Measurements from ENCODE around the gene RIIAD1.

- TF ChIP-seq, protein P1, sequence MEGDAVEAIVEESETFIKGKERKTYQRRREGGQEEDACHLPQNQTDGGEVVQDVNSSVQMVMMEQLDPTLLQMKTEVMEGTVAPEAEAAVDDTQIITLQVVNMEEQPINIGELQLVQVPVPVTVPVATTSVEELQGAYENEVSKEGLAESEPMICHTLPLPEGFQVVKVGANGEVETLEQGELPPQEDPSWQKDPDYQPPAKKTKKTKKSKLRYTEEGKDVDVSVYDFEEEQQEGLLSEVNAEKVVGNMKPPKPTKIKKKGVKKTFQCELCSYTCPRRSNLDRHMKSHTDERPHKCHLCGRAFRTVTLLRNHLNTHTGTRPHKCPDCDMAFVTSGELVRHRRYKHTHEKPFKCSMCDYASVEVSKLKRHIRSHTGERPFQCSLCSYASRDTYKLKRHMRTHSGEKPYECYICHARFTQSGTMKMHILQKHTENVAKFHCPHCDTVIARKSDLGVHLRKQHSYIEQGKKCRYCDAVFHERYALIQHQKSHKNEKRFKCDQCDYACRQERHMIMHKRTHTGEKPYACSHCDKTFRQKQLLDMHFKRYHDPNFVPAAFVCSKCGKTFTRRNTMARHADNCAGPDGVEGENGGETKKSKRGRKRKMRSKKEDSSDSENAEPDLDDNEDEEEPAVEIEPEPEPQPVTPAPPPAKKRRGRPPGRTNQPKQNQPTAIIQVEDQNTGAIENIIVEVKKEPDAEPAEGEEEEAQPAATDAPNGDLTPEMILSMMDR (IDR thresholded peaks at IDR 0.05 in 4 of 5, conservative IDR thresholded peaks at IDR 0.05 in 1 of 5), result no peak
- TF ChIP-seq POLR2A (IDR thresholded peaks at IDR 0.05), result no peak
Observed at GRCh38 chr1:151713044-151713443, 8.3 kb upstream of the RIIAD1 start.

All from gastrocnemius medialis (tissue), 4 donors.